ENCODE data around the gene MBNL2.
"Not testable (repeated sequence)": the region's sequence is repeated elsewhere in the genome, so short reads cannot be mapped to it uniquely, and the experiment has no call there.

The MBNL2 gene

GRCh38 chr13:97342936-97343335 lies 120.8 kb downstream of the MBNL2 start:
- TF ChIP-seq, protein P1, sequence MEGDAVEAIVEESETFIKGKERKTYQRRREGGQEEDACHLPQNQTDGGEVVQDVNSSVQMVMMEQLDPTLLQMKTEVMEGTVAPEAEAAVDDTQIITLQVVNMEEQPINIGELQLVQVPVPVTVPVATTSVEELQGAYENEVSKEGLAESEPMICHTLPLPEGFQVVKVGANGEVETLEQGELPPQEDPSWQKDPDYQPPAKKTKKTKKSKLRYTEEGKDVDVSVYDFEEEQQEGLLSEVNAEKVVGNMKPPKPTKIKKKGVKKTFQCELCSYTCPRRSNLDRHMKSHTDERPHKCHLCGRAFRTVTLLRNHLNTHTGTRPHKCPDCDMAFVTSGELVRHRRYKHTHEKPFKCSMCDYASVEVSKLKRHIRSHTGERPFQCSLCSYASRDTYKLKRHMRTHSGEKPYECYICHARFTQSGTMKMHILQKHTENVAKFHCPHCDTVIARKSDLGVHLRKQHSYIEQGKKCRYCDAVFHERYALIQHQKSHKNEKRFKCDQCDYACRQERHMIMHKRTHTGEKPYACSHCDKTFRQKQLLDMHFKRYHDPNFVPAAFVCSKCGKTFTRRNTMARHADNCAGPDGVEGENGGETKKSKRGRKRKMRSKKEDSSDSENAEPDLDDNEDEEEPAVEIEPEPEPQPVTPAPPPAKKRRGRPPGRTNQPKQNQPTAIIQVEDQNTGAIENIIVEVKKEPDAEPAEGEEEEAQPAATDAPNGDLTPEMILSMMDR (conservative IDR thresholded peaks at IDR 0.05; ENCODE audit: control insufficient read depth, insufficient read depth, low read depth, low read length) = no peak
- no peak overlapping the region for H3K4me3 ChIP-seq (ENCODE audit: control insufficient read depth, low read depth, low read length)
- DNase-seq (ENCODE audit: low read depth) = no peak

DNA sequence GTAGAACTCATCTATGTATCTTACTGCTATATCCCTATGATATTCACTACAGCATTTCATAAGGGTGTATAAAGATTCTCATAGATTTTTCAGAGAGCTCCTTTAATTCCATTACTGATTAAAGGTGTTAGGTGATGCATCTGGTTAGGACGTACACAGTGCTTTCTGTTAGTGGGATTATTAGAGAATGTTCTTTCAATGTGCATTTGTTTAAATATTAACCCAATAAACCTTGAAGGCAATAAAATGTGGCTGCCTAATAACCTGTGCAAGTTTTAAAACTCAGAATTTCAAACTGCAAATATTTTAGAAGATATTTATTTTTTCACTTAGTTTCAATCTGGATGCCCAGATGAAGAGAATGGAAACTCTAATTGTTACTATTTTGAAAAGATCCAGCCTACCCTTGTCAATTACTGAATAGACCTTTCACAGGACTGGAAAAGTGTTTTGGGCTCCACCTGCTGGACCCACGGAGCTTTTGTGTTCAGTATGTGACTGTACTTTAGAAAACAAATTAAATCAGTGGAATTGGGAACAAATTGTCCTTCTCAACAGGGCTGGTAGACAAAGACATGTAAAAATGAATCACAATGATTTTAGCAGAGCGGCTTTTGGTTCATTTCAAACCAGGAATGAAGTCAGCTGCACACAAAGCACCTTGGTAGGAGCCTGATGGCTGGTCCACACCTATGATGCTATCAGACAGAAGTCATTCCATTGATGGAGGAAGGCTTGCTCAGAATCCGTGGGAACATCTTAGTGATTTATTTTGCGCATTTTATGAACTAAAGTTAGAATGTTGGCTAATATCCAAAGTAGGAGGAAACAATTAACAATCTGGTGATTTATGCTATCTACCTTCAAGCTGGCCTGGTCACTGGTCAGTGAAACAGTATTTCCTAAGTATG lies 122.4 kb downstream of the MBNL2 start:
- DNase-seq (ENCODE audit: low read depth) = peak; percentile 75
- no peak overlapping the region for H3K4me3 ChIP-seq (ENCODE audit: control insufficient read depth, low read depth, low read length)
- TF ChIP-seq, protein P1 (conservative IDR thresholded peaks at IDR 0.05; ENCODE audit: control insufficient read depth, insufficient read depth, low read depth, low read length) = peak; percentile 81

- TF ChIP-seq, protein P1 (conservative IDR thresholded peaks at IDR 0.05; ENCODE audit: control insufficient read depth, insufficient read depth, low read depth, low read length) = no peak
- DNase-seq (ENCODE audit: low read depth) = no peak
- no peak overlapping the region for H3K4me3 ChIP-seq (ENCODE audit: control insufficient read depth, low read depth, low read length)
These were observed 124.0 kb downstream of the MBNL2 start for GRCh38 chr13:97346097-97346496.

- no peak for DNase-seq (ENCODE audit: low read depth)
- H3K4me3 ChIP-seq (ENCODE audit: control insufficient read depth, low read depth, low read length) = no peak overlapping the region
- TF ChIP-seq, protein P1 (conservative IDR thresholded peaks at IDR 0.05; ENCODE audit: control insufficient read depth, insufficient read depth, low read depth, low read length) = no peak
These were observed 124.6 kb downstream of the MBNL2 start for GRCh38 chr13:97346561-97347254.

GRCh38 chr13:97347255-97347932 lies 125.3 kb downstream of the MBNL2 start:
- H3K4me3 ChIP-seq (ENCODE audit: control insufficient read depth, low read depth, low read length) = no peak overlapping the region
- DNase-seq (ENCODE audit: low read depth) = no peak
- TF ChIP-seq, protein P1 (conservative IDR thresholded peaks at IDR 0.05; ENCODE audit: control insufficient read depth, insufficient read depth, low read depth, low read length) = no peak

DNA sequence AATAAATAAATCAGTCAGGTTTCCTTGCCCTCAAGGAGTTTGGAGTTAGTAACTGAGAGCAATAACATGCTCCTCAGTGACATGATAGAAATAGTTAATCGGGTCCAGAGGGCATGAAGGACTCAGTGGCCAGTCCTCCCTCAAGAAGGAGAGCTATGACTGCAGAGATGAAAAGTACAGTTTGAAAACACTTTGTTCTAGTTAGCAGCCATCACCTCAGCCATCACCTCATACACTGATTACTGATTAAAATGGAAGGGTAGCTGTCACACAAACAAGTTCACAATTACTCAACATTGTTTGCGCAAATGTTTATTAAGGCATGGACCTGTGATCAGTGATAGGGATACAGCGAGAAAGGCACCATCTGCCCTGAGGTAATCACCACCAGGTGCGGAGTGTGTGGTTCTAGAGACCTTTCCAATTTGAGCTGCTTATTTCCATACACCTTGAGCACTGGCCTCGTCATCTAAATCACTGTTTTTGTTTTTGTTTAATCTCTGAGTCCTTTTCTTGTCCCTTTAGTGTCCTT lies 126.5 kb downstream of the MBNL2 start:
- TF ChIP-seq, protein P1 (conservative IDR thresholded peaks at IDR 0.05; ENCODE audit: control insufficient read depth, insufficient read depth, low read depth, low read length) = no peak
- no peak overlapping the region for H3K4me3 ChIP-seq (ENCODE audit: control insufficient read depth, low read depth, low read length)
- DNase-seq (ENCODE audit: low read depth) = no peak

DNA sequence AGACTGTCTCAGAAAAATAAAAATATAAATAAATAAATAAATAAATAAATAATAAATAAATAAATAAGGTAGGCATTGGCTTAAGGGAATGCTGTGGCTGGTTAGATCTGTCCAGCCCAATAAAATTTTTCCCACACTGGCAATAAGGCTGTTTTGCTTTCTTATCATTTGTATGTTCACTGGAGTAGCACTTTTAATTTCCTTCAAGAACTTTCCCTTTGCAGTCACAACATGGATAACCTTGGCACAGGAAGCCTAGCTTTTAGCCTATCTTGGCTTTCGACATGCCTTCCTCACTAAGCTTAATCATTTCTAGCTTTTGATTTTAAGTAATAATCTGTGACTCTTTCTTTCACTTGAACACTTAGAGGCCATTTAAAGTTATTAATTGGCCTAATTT lies 129.9 kb downstream of the MBNL2 start:
- not testable (repeated sequence) for H3K4me3 ChIP-seq (ENCODE audit: control insufficient read depth, low read depth, low read length); DNase-seq (ENCODE audit: low read depth)
